Measurements from ENCODE around the gene BRWD1.
A peak's percentile ranks its signal among the peaks of the same experiment; 100 is the strongest.

The BRWD1 gene

DNA sequence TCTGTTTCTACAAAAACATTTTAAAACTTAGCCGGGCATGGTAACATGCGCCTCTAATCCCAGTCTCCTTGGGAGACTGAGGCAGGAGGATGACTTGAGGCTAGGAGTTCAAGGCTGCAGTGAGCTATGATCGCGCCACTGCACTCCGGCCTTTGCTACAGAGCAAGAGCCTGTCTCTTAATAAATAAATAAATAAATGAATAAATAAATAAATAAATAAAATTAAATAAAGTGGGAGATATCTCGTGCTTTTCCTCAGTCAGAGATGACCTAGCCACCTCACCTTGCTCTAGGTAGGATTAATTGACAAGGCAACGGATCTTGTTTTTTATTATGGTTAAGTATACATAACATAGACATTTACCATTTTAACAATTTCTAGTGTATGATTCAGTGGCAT lies 14.3 kb upstream of the BRWD1 start:
- DNase-seq (ENCODE audit: low read depth), result no peak

- no peak for DNase-seq (ENCODE audit: low read depth)
Measured at GRCh38 chr21:39326607-39327307, 13.3 kb upstream of the BRWD1 start.

GRCh38 chr21:39325458-39325857 lies 12.0 kb upstream of the BRWD1 start:
- no peak for DNase-seq (ENCODE audit: low read depth)

GRCh38 chr21:39321424-39321823 lies 8.0 kb upstream of the BRWD1 start:
- DNase-seq (ENCODE audit: low read depth), result no peak

DNA sequence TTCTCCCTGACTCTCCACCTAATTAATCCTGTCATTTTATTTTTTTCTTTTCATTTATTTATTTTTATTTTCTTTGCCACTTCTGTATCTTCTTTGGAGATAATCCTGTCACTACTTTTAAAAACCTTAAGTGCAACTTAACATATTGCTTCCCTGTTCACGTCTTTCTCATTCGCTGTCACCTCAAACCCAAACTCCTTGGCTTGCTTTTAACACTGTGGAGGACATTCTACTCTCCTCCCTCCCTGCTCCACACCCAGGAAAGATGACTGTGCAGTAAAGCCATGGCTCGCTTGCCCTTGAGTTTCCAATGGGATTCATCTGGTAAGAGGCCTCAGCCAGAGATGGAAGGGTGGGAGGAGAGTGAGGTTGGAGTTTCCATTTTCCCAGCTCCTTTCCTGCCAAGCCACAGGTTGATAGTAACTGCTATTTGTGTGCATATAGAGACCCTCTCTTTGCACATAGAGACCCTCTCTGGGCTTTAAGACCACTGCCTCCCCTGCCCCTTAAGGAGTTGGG lies 6.4 kb upstream of the BRWD1 start:
- no peak for DNase-seq (ENCODE audit: low read depth)

GRCh38 chr21:39319251-39319756 lies 5.9 kb upstream of the BRWD1 start:
- DNase-seq (ENCODE audit: low read depth), result no peak

GRCh38 chr21:39318091-39318959 lies 4.9 kb upstream of the BRWD1 start:
- DNase-seq (ENCODE audit: low read depth), result no peak

- DNase-seq (ENCODE audit: low read depth), result no peak
Measured at GRCh38 chr21:39317134-39318090, 4.0 kb upstream of the BRWD1 start.

DNA sequence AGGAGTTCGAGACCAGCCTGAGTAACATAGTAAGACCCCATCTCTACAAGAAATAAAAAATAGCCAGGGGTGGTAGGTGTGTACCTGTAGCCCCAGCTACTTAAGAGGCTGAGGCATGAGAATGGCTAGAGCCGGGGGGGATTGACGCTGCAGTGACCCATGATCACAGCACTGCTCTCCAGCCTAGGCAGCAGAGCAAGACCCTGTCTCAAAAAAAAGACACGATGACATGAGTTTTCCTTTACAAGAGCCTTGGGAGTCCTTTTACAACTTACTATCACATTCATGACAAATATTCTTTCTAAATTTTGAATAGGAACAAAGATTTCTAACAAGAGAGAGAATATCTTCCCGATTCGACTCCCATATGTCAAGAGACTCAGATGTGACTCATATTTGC lies 3.3 kb upstream of the BRWD1 start:
- no peak for DNase-seq (ENCODE audit: low read depth)

DNA sequence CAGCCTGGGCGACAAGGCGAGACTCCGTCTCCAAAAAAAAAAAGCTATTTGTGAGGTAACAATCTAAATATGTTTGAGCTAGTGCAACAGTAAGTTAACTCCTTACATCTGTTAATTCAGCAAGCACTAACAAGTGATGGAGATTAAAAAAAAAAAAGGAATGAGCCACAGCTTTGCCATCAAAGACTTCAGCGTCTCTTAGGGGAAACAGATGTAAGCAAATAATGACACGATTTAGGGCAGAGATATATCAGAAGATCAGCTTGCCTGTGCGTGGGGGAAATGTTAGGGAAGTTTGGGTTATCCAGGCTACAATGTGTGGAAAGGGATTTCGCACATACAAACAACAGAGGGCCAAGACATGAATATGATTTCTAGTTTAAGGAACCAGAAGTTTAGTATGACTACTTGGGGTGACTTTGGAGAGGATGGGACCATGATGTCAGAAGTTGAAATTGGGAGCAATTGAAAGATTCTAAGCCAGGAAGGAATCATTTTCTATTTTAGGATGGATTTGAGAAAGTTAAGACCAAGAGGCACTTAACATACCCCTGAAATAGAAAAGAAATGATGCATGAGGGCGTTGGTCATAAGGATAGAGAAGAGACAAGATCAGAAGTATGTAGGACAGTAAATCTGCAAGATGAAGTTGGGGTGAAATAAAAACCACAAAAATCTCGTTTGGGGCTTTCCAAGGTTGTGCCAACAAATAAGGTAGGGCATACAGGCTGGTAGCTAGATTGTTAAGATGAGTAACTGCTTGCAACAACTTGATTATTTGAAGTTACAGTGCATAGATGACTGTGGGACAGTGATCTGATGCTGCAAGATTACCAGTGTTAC lies 2.4 kb upstream of the BRWD1 start:
- no peak for DNase-seq (ENCODE audit: low read depth)

DNA sequence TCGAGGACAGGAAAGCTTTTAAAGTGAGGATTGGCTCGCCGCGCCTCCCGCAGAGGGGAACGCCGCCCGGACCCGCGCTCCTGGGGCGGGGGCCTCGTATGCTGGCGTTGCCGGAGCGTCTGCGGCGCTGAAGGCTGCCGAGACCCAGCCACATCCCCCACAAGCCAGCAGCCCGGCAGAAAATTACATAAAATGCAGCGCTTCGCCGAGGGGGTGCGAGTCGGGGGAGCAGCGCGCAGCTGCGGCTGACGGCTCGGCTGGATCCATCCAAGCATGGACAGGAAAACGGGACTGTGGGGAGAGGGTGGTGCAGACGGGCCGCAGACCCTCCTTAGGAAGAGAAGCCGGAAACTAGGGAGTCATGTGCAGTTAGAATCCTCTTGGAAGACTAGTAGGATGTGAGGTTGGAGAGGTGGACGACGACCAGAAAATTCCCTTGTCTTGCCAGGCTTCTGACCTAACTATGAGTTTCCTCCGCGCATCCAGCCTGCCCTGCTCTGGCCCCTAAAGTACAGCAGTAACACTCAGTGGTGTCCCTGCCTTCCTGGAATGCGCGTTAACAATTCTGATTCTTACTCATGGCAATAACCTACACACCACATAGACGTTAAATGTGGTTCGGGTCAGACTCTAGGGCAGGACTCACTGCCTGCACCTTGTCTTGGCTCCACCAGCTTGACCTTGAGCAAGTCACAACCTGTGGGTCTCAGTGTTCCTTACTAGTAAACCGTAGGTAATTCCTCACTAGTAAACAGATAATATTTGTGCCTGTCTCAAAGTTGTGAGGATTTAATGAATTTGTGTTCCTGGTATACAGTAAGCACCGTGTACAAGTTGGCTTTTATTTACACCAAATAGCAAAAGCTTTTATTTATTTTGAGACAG lies 953 bp upstream of the BRWD1 start:
- DNase-seq (ENCODE audit: low read depth), result peak; percentile 24

- peak; percentile 21 for DNase-seq (ENCODE audit: low read depth)
Measured at GRCh38 chr21:39313042-39313570, 326 bp downstream of the BRWD1 start.

DNA sequence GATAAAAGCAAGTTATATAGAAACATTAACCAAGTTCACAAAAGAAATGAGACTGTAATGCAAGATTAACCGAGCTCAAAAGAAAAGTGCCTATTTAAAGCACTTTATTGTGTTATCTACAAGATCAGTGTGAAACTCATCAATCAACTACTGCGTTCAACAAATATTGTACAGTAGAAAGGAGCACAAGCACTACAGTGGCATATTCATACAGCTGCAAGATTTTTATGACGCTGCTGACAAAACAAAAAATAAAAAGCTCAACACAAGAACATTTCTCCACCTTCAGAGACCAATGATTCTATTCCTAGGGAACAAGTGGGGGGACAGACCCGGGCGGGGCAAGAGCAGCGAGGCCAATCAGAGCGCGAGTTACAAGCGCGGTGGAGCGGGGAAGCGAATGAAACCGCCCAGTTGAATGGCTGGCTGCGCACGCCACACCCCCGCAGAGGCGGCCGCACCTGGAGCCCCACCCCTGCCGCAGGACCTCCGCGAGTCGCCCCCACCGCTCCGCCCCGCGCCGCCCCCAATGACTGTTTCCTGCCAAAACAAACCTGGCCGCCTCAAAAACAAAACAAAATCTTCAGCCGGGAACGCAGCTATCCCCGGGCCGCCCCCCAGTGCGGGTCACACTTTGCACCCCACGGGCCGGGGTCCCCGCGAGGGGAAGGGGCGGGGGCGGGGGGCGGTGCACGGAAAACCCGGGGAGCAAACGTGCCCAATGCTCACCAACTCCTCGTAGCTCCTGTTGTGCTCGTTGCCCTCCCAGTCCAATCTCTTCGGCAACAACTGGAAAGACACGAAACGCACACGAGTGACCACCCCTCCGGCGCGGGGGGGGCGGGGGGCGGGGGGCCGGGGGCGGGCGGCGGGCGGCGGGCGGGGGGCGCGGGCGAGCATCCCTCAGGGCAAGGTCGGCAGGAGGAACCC lies 1.1 kb downstream of the BRWD1 start:
- peak; percentile 92 for DNase-seq (ENCODE audit: low read depth)

GRCh38 chr21:39311164-39311563 lies 2.3 kb downstream of the BRWD1 start:
- no peak for DNase-seq (ENCODE audit: low read depth)

GRCh38 chr21:39307466-39307865 lies 6.0 kb downstream of the BRWD1 start:
- no peak for DNase-seq (ENCODE audit: low read depth)

DNA sequence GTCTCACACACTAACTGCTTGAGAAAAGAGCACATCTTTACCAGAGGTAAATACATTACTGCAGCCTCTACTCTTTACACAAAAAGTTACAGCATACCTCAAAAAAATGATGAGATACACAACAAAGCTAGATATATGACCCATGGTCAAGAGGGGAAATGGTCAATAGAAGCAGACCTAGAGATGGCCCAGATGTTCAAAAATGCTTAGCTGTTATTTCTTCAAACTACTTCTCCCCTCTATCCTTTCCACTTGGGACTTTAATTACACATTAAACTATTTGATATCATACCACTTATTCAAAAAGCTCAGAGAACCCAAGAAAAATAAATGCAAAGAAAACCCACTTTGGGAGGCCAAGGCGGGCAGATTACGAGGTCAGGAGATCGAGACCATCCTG lies 12.8 kb downstream of the BRWD1 start:
- DNase-seq (ENCODE audit: low read depth), result no peak

GRCh38 chr21:39296891-39297290 lies 16.5 kb downstream of the BRWD1 start:
- DNase-seq (ENCODE audit: low read depth), result no peak

GRCh38 chr21:39288987-39289386 lies 24.4 kb downstream of the BRWD1 start:
- DNase-seq (ENCODE audit: low read depth), result no peak

All from T follicular helper cell (primary cell).